OCI-LY7 (cell line): ENCODE results near the gene HTD2.

Experiments used
- CTCF ChIP-seq: fragments of 200-600 bp; sonication (generic); conservative IDR thresholded peaks from 2 replicates; pipeline ENCODE4 v1.5.1; 2014; ENCODE audit warnings: mild to moderate bottlenecking, antibody characterized with exemption, low read length, moderate library complexity, mixed read lengths
- EZH2phosphoT487 ChIP-seq: fragments of 200-600 bp; sonication (generic); IDR thresholded peaks from 2 replicates; pipeline ENCODE4 v1.6.1; 2018; ENCODE audit warnings: low read depth, borderline replicate concordance, mild to moderate bottlenecking, mixed run types, antibody characterized with exemption, low read length, moderate library complexity, mixed read lengths

- TF ChIP-seq CTCF (no peak), EZH2phosphoT487 (no peak)
Measured at GRCh38 chr3:58296269-58296668, 10.1 kb upstream of the HTD2 start.
